ENCODE data around the gene CDIPT.
"Not testable (repeated sequence)": the region's sequence is repeated elsewhere in the genome, so short reads cannot be mapped to it uniquely, and the experiment has no call there.

The CDIPT gene

DNA sequence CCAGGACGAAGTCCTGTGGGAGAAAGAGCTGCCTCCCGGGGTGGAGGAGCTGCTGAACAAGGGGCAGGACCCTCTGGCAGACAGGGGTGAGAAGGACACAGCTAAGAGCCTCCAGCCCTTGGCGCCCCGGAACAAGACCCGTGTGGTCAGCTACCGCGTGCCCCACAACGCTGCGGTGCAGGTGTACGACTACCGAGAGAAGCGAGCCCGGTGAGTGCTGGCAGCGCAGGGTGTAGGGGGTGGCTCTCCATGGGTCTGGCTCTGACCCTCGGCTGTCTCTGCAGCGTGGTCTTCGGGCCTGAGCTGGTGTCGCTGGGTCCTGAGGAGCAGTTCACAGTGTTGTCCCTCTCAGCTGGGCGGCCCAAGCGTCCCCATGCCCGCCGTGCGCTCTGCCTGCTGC is 21.4 kb downstream of the CDIPT start:
- TF ChIP-seq, protein P1, sequence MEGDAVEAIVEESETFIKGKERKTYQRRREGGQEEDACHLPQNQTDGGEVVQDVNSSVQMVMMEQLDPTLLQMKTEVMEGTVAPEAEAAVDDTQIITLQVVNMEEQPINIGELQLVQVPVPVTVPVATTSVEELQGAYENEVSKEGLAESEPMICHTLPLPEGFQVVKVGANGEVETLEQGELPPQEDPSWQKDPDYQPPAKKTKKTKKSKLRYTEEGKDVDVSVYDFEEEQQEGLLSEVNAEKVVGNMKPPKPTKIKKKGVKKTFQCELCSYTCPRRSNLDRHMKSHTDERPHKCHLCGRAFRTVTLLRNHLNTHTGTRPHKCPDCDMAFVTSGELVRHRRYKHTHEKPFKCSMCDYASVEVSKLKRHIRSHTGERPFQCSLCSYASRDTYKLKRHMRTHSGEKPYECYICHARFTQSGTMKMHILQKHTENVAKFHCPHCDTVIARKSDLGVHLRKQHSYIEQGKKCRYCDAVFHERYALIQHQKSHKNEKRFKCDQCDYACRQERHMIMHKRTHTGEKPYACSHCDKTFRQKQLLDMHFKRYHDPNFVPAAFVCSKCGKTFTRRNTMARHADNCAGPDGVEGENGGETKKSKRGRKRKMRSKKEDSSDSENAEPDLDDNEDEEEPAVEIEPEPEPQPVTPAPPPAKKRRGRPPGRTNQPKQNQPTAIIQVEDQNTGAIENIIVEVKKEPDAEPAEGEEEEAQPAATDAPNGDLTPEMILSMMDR (IDR thresholded peaks at IDR 0.05; ENCODE audit: insufficient read depth, low read depth, low read length, missing control alignments) = no peak
- no peak for DNase-seq (ENCODE audit: low read depth)
- H3K4me3 ChIP-seq (ENCODE audit: low read length) = no peak overlapping the region

DNA sequence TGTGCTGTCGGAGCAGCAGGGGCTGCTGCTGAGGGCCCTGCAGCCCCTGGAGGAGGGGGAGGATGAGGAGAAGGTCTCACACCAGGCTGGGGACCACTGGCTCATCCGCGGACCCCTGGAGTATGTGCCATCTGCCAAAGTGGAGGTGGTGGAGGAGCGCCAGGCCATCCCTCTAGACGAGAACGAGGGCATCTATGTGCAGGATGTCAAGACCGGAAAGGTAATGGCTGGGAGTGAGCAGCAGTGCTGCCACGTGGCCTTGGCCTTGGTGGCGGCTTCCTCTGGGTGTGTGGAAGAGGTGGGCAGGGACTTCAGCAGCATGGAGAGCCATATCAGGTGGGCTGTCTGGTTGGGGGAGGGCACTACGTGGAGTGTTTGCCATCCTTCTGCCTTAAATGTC is 22.8 kb downstream of the CDIPT start:
- DNase-seq (ENCODE audit: low read depth) = no peak
- TF ChIP-seq, protein P1 (IDR thresholded peaks at IDR 0.05; ENCODE audit: insufficient read depth, low read depth, low read length, missing control alignments) = no peak
- H3K4me3 ChIP-seq (ENCODE audit: low read length) = no peak overlapping the region

DNA sequence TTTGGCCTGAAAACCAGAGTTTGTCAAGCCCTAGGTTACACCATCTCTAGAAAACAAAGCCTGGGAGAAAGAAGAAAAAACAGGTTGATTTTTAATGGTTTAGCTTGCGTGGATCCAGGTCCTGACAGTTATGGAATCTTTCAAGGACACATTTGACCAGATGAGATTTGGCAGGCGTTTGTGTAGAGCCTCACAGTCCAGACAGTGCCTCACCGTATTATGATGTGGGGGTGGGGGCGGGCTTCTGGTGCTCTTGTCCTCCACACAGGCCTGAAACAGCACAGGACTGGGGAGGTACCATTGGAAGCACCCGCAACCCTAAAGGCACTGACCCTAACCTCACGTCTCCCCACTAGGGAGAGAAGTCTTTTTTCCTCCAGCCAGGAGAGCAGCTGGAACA is 23.2 kb downstream of the CDIPT start:
- DNase-seq (ENCODE audit: low read depth) = no peak
- TF ChIP-seq, protein P1 (IDR thresholded peaks at IDR 0.05; ENCODE audit: insufficient read depth, low read depth, low read length, missing control alignments) = no peak
- no peak overlapping the region for H3K4me3 ChIP-seq (ENCODE audit: low read length)

DNA sequence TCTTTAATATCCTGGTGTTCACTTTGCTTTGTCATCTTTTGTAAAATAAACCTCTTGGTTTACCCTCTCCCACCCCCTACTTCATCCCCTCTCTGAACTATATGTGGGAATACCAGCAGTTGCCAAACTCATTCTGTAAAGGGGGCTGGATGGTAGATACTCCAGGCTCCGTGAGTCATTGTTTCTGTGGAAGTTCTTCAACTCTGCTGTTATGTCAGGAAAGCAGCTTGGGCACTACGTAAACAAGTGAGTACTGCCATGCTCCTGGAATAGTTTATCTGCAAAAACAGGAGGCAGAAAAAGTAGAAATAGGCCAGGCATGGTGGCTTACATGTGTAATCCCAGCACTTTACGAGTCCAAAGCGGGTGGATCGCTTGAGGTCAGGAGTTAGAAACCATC is 25.2 kb downstream of the CDIPT start:
- TF ChIP-seq, protein P1 (IDR thresholded peaks at IDR 0.05; ENCODE audit: insufficient read depth, low read depth, low read length, missing control alignments) = no peak
- no peak overlapping the region for H3K4me3 ChIP-seq (ENCODE audit: low read length)
- DNase-seq (ENCODE audit: low read depth) = no peak

DNA sequence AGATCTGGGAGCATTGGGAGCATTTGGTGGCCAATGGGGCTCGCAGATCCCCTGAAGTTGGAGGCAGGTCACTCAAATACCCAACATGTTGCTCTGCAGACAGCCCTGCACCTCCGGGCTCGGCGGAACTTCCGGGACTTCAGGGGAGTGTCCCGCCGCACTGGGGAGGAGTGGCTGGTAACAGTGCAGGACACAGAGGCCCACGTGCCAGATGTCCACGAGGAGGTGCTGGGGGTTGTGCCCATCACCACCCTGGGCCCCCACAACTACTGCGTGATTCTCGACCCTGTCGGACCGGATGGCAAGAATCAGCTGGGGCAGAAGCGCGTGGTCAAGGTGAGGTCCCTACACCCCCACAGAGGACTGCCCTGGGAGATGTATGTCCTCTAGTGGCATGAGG is 26.4 kb downstream of the CDIPT start:
- TF ChIP-seq, protein P1 (IDR thresholded peaks at IDR 0.05; ENCODE audit: insufficient read depth, low read depth, low read length, missing control alignments) = no peak
- H3K4me3 ChIP-seq (ENCODE audit: low read length) = no peak overlapping the region
- DNase-seq (ENCODE audit: low read depth) = no peak

DNA sequence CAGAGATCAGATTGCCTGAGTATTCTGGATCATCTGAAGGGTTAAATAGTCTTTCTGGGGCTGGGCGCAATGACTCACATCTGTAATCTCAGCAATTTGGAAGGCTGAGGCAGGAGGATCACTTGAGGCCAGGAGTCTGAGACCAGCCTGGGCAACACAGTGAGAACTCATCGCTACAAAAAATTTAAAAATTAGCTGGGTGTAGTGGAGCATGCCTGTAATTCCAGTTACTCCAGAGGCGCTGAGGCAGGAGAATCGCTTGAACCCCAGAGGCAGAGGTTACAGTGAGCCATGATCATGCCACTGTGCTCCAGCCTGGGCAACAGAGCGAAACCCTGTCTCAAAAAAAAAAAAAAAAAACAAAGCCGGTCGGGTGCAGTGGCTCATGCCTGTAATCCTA is 27.1 kb downstream of the CDIPT start:
- DNase-seq (ENCODE audit: low read depth) = no peak
- no peak overlapping the region for H3K4me3 ChIP-seq (ENCODE audit: low read length)
- TF ChIP-seq, protein P1 (IDR thresholded peaks at IDR 0.05; ENCODE audit: insufficient read depth, low read depth, low read length, missing control alignments) = no peak

DNA sequence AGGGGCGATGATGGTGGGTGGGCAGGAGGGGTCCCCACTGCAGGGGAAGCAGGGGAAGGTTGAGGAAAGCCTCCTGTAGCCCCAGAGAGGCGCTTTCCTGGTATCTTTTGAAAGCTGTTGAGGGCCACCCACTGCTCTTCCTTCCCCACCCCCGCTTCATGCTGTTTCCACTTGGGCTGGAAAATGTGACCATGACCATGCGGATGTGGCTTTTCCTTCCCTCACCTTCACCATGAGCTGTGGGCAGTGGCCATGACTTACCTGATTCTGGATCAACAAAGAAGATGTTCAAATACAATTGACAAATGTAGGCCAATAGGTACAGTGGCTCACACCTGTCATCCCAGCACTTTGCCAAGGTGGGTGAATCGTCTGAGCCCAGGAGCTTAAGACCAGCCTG is 28.9 kb downstream of the CDIPT start:
- no peak overlapping the region for H3K4me3 ChIP-seq (ENCODE audit: low read length)
- no peak for DNase-seq (ENCODE audit: low read depth)
- TF ChIP-seq, protein P1 (IDR thresholded peaks at IDR 0.05; ENCODE audit: insufficient read depth, low read depth, low read length, missing control alignments) = no peak

DNA sequence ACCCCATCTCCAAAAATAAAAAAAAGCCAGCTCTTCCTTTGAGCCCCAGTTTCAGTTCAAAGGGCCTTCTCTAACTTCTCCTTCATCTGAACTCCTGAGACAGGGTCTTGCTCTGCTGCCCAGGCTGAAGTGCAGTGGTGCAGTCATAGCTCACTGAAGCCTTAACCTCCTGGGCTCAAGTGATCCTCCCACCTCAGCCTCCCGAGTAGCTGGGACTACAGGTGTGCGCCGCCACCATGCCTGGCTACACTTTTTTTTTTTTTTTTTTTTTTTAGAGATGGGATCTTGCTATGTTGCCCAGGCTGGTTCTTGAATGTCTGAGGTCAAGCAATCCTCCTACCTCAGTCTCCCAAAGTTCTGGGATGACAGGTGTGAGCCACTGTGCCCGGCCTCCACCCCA is 29.8 kb downstream of the CDIPT start:
- DNase-seq (ENCODE audit: low read depth); H3K4me3 ChIP-seq (ENCODE audit: low read length): not testable (repeated sequence)

Data from epithelial cell of esophagus (primary cell).